WERI-Rb-1 (cell line): Measurements from ENCODE around the gene OXSR1.

ENCODE experiments used
- DNase-seq: peaks from one replicate; pipeline ENCODE4 v3.0.0-alpha.2; 2020
- H3K27ac ChIP-seq: fragments of 250-450 bp; sonication (Bioruptor Pico); 2 replicates; pipeline ENCODE4 v1.5.1; 2020; ENCODE audit warnings: mild to moderate bottlenecking, moderate library complexity
- H3K27me3 ChIP-seq: fragments of 250-450 bp; sonication (Bioruptor Pico); 2 replicates; pipeline ENCODE4 v1.5.1; 2021; ENCODE audit warnings: mild to moderate bottlenecking, low read depth, moderate library complexity; ENCODE audit not compliant: insufficient read depth, severe bottlenecking
- H3K36me3 ChIP-seq: fragments of 250-450 bp; sonication (Bioruptor Pico); 2 replicates; pipeline ENCODE4 v1.5.1; 2020; ENCODE audit warnings: mild to moderate bottlenecking, moderate library complexity
- H3K4me3 ChIP-seq: 2 replicates; pipeline ENCODE4 v1.5.1; 2011; ENCODE audit warnings: low read depth, mild to moderate bottlenecking, control low read depth, low read length
- H3K9me3 ChIP-seq: fragments of 250-450 bp; sonication (Bioruptor Pico); 2 replicates; pipeline ENCODE4 v1.5.1; 2021; ENCODE audit warnings: mild to moderate bottlenecking, moderate library complexity; ENCODE audit not compliant: severe bottlenecking
- TF ChIP-seq, protein P1 (sequence below): IDR thresholded peaks from 2 replicates; pipeline ENCODE4 v1.5.1; 2011; ENCODE audit warnings: low read depth, mild to moderate bottlenecking, control low read depth, inconsistent platforms, low read length

The OXSR1 gene

DNA sequence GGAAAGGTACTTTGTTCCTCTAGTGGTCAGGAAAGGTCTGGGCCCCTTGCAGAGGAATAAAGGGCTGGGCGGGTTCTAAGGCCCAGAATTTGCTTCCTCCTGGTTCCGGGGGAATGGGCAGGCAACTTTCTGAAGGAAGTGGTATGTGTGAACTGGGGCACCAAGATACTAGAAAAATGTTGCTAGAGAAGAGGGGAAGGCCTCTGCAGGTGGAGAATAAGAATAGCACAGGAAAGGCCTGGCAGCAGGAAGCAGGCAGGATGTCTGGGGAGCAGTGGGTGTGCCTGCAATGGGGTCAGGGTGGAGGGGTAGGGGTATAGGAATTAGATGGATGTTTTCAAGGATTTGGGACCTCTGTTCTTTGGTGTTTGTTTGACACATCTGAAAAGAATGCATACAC lies 102.3 kb downstream of the OXSR1 start:
- DNase-seq: no peak
- H3K36me3 ChIP-seq: no peaks in the 10 kb centered on the region
- TF ChIP-seq, protein P1, sequence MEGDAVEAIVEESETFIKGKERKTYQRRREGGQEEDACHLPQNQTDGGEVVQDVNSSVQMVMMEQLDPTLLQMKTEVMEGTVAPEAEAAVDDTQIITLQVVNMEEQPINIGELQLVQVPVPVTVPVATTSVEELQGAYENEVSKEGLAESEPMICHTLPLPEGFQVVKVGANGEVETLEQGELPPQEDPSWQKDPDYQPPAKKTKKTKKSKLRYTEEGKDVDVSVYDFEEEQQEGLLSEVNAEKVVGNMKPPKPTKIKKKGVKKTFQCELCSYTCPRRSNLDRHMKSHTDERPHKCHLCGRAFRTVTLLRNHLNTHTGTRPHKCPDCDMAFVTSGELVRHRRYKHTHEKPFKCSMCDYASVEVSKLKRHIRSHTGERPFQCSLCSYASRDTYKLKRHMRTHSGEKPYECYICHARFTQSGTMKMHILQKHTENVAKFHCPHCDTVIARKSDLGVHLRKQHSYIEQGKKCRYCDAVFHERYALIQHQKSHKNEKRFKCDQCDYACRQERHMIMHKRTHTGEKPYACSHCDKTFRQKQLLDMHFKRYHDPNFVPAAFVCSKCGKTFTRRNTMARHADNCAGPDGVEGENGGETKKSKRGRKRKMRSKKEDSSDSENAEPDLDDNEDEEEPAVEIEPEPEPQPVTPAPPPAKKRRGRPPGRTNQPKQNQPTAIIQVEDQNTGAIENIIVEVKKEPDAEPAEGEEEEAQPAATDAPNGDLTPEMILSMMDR: no peak
- no peaks in the 10 kb centered on the region for H3K27me3 ChIP-seq
- no peaks in the 10 kb centered on the region for H3K9me3 ChIP-seq
- H3K4me3 ChIP-seq: no peak overlapping the region
- no peak overlapping the region for H3K27ac ChIP-seq

DNA sequence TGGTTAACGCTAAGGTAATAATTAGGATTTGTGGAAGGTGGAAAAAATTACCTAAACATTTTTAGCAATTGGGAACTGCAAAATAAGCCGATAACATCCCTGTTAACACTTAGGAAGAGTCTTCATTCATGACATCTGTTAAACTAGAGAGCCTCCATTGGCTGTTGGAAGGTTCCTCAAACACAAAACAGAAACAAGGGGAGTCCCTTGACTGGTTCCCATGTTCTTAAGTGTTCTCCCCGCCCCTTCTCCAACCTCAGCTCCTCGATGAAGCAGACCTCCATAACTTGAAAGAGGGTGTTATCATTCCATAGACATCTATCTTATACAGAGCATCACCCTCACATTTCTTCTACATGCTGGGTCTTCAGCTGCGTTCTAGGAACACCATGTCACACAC lies 102.8 kb downstream of the OXSR1 start:
- Histone ChIP-seq H3K36me3 (no peaks in the 10 kb centered on the region), H3K27ac (no peak overlapping the region), H3K4me3 (no peak overlapping the region), H3K27me3 (no peaks in the 10 kb centered on the region), H3K9me3 (no peaks in the 10 kb centered on the region)
- TF ChIP-seq, protein P1: no peak
- DNase-seq: no peak

DNA sequence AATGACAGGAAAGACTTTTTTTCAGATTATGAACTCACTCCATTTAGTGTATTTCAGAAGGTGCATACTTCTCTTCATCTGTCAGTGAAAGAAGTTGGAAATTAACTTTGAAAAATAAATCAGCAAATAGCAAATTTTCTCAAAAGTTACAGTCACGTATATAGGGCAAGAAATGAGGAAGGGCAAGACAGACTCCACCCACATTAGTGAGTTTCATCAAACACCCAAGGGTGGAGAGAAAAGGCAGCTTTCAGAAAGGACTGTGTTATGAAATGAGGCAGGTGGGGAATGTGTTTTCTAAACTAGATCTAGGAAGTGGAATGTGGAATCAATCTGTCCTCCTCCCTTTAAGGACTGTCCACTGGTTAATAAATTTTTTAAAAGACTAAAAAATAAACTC lies 103.2 kb downstream of the OXSR1 start:
- Histone ChIP-seq H3K9me3 (no peaks in the 10 kb centered on the region), H3K36me3 (no peaks in the 10 kb centered on the region), H3K27me3 (no peaks in the 10 kb centered on the region), H3K27ac (no peak overlapping the region), H3K4me3 (no peak overlapping the region)
- DNase-seq: no peak
- TF ChIP-seq, protein P1: no peak

DNA sequence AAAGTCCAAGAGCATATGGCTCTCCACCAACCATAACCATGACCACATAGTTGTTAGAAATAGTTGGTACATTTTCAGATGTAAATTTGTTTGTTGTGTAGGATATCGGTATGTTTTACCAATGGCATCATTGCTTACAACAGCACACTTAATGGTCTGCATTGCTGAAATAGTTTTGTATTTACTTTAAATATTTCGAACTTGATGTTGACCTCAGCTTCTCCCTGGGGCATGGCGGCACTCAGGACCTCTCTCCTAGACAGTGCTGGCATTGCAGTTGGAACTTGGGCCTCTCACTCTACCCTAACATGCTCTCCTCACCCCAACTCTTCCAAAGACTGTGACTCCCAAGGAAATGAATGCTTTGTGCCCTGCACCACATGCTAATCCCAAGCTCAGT lies 105.3 kb downstream of the OXSR1 start:
- H3K4me3 ChIP-seq: no peak overlapping the region
- TF ChIP-seq, protein P1: no peak
- no peaks in the 10 kb centered on the region for H3K27me3 ChIP-seq
- DNase-seq: no peak
- H3K27ac ChIP-seq: no peak overlapping the region
- H3K36me3 ChIP-seq: no peaks in the 10 kb centered on the region
- no peaks in the 10 kb centered on the region for H3K9me3 ChIP-seq

DNA sequence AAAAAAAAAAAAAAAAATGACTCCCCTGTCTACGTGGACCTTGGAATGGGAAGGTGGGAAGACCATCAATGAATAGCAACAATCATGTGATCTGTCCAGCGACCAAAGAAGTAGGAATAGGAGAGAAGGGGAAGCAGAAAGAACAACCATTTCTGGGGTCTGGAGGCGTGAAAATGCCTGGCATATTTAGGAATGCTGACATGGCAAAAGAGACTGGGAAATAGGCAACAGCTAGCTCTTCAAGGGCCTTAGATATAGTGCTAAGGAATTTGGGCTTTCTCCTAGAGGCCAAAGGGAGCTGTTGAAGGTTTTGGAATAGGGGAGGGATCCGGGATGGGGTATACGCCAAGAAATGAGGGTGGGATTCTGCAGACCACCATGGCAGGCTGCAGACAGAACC lies 106.2 kb downstream of the OXSR1 start:
- Histone ChIP-seq H3K4me3 (no peak overlapping the region), H3K36me3 (no peaks in the 10 kb centered on the region), H3K9me3 (no peaks in the 10 kb centered on the region), H3K27me3 (no peaks in the 10 kb centered on the region), H3K27ac (no peak overlapping the region)
- DNase-seq: no peak
- TF ChIP-seq, protein P1: no peak

DNA sequence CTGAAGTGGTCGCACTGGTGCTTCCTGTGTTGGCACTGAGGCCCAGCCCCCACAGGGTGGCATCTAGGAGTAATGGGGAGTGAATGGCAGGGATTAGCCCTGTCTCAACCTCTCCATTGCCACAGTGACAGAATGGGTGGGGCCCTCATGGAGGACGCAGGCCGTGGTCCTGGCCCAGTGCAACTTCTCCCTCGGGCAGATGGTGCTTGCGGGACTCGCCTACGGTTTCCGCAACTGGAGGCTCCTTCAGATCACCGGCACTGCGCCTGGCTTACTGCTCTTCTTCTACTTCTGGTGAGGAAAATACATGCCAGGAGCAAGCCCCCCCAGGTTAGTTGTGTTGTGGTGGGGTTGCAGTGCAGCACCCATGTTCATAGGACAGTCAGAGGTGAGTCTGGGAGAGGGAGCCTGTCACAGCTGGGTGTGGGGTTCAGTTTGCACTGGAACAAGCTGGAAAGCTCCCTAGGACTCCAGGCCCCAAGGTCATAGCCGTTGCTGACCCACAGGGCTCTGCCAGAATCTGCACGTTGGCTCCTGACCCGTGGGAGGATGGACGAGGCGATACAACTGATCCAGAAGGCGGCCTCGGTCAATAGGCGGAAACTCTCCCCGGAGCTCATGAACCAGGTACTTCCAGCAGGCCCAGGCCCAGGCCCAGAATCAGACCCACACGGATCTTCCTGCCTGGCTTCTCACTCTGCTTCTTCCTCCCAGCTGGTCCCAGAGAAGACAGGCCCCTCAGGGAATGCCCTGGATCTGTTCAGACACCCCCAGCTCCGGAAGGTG lies 109.7 kb downstream of the OXSR1 start:
- H3K4me3 ChIP-seq: no peak overlapping the region
- no peak overlapping the region for H3K27ac ChIP-seq
- no peak for DNase-seq
- no peaks in the 10 kb centered on the region for H3K27me3 ChIP-seq
- H3K9me3 ChIP-seq: no peaks in the 10 kb centered on the region
- TF ChIP-seq, protein P1: no peak
- no peaks in the 10 kb centered on the region for H3K36me3 ChIP-seq
